Measurements from ENCODE around the gene NPTN.

The NPTN gene

GRCh38 chr15:73518180-73518862 is 114.9 kb downstream of the NPTN start:
- no peak overlapping the region for H3K27ac ChIP-seq

DNA sequence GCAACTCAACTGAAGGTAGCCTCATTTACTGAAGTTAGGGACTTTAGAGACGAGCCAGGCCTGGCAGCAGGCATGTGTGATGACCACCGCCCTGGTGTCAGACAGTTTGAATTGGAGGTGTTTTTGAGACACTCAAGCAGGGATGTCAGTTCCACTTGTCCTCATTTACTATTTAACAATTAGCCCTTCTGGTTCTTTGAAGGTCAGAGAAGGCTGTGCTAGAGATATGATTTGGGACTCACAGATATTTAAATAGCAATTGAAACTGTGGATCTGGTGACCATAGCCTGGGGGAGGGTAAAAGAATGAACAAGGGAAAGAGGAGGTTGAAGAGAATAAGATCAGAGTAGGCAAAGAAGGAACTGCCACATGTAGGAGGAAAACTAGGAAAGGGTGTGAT is 115.6 kb downstream of the NPTN start:
- H2AFZ ChIP-seq: no peak overlapping the region
- H3K4me1 ChIP-seq: no peaks in the 10 kb centered on the region
- TF ChIP-seq CTCF (IDR thresholded peaks at IDR 0.05): no peak
- no peak overlapping the region for H3K9ac ChIP-seq
- no peaks in the 10 kb centered on the region for H3K9me3 ChIP-seq (ENCODE audit: control insufficient read depth, low read length)
- no peaks in the 10 kb centered on the region for H3K27me3 ChIP-seq (ENCODE audit: control insufficient read depth, insufficient read depth, low read length)
- H3K36me3 ChIP-seq (ENCODE audit: control insufficient read depth, insufficient read depth, low read length): no peaks in the 10 kb centered on the region
- no peak overlapping the region for H3K4me3 ChIP-seq (ENCODE audit: low read depth, low read length)
- H3K4me2 ChIP-seq (ENCODE audit: low read length): no peak overlapping the region
- no peak overlapping the region for H3K27ac ChIP-seq
- no peaks in the 10 kb centered on the region for H3K79me2 ChIP-seq

More at GRCh38 chr15:73518180-73518862, 114.9 kb downstream of the NPTN start:
- TF ChIP-seq CTCF (IDR thresholded peaks at IDR 0.05): no peak
- Histone ChIP-seq H3K4me2 (ENCODE audit: low read length) (no peak overlapping the region), H3K79me2 (no peaks in the 10 kb centered on the region), H3K4me3 (ENCODE audit: low read depth, low read length) (no peak overlapping the region), H3K9me3 (ENCODE audit: control insufficient read depth, low read length) (no peaks in the 10 kb centered on the region), H3K4me1 (no peaks in the 10 kb centered on the region), H2AFZ (no peak overlapping the region), H3K36me3 (ENCODE audit: control insufficient read depth, insufficient read depth, low read length) (no peaks in the 10 kb centered on the region), H3K9ac (no peak overlapping the region), H3K27me3 (ENCODE audit: control insufficient read depth, insufficient read depth, low read length) (no peaks in the 10 kb centered on the region)

- H2AFZ ChIP-seq: no peak overlapping the region
- H3K9me3 ChIP-seq (ENCODE audit: control insufficient read depth, low read length): no peaks in the 10 kb centered on the region
- TF ChIP-seq CTCF (IDR thresholded peaks at IDR 0.05): no peak
- no peak overlapping the region for H3K4me3 ChIP-seq (ENCODE audit: low read depth, low read length)
- H3K9ac ChIP-seq: no peak overlapping the region
- H3K27me3 ChIP-seq (ENCODE audit: control insufficient read depth, insufficient read depth, low read length): no peaks in the 10 kb centered on the region
- no peaks in the 10 kb centered on the region for H3K36me3 ChIP-seq (ENCODE audit: control insufficient read depth, insufficient read depth, low read length)
- H3K4me2 ChIP-seq (ENCODE audit: low read length): no peak overlapping the region
- H3K79me2 ChIP-seq: no peaks in the 10 kb centered on the region
- no peaks in the 10 kb centered on the region for H3K4me1 ChIP-seq
- H3K27ac ChIP-seq: no peak overlapping the region
Observed at GRCh38 chr15:73515527-73515926, 117.7 kb downstream of the NPTN start.
